Stimulated activated CD4-positive, alpha-beta T cell treated with anti-CD3 and anti-CD28 coated beads, Interleukin-4, amount 100 ng/mL, for 24 hours (primary cell): ENCODE results near the gene SH3YL1.

Experiments
- DNase-seq: peaks from one replicate; pipeline ENCODE4 v3.0.0-alpha.2; 2020

Gene SH3YL1

GRCh38 chr2:256094-256493 lies 7.7 kb downstream of the SH3YL1 start:
- DNase-seq, result no peak

GRCh38 chr2:255195-255594 lies 8.6 kb downstream of the SH3YL1 start:
- no peak for DNase-seq

DNA sequence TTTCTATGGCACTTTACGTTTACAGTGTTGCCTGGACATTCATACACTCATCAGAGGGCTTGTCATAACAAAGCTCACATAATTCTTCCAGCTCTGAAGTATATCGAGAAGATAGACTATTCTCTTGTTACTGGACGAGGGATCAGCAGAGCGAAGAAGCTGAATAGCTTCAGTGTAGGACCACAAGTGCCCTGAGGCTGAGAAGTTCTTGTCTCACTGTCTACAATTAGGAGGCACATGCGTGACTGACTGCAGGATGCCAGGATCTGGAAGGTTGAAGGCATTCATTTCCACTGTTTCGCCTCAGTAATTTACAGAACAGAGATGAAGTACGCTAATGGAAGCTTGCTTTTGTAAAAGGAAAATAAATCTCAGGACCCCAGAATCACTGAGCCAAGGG lies 9.6 kb downstream of the SH3YL1 start:
- no peak for DNase-seq

GRCh38 chr2:253202-253638 lies 10.6 kb downstream of the SH3YL1 start:
- DNase-seq, result no peak

DNA sequence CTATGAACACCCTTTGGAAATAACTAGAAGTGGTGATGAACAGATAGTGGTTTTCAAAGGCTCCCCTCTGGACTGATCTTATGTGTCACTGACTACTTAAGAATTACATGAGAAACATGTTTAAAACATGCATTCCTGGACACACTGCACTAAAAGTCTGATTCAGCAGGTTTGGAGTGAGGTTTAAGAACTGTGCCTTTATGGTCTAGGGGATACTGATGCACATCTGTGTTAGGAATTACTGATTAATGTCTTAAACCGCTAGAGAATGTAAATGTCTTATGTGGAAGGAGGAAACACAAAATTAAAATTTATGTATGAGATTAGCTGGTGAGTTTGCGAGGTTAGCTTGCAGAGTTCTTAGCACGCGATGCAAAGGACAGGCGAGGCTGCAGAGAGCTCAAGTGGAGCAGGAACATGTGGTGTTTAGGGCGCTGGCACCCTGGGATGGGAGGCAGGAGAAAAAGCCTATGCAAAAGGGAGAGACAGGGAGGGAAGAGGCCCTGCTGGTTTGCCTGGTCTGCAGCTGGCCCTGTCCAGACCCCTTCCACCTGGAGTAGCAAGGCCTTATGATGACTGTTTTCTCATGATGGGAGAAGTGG lies 11.7 kb downstream of the SH3YL1 start:
- DNase-seq, result no peak

GRCh38 chr2:249538-250042 lies 14.2 kb downstream of the SH3YL1 start:
- DNase-seq, result no peak

DNA sequence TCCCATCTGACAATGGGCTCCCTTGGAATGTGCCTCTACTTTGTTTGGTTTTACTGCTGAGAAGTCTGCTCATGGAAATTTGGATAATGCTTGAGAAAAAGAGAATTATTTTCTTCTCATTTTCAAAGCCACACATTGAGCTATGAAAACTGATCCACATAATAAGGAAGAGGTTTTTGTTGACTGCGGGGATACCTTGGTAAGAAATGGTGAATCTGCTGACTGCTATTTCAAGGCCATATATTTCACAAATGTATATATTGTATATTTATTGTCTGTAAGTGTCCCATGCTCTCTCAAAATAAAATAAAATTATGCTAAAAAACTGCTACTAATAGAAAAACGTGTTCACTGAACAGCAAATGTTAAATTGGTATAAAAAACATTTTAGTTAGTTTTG lies 15.1 kb downstream of the SH3YL1 start:
- DNase-seq, result no peak

DNA sequence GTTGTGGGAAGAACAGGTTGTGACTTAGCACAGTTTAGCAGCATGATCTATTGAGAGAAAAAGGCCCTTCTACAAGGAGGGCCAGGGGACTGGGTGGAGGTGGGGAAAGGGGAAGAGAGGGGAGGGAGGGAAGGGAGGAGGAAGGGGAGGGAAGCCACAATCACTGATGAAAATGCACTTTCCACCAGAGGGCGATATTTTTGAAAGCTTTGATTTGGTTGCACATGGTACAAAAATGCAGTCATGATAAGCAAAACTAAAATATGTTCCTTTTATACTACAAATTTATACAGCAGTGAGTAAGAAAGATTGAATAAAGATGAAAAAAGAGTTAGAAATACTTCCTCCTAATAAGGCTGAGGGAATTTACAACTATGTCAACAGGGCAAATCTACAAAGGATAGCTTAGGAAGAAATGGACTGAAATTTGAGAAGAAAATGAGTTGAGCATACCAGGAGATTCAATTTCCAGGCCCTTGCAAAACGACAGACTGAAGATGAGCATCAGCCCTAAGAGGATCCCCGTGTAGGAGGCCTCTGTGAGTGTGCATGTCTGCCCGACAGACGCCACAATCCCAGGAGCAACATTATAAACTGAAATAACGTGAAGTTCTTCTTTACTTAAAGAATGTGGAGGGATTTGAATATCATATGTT lies 17.2 kb downstream of the SH3YL1 start:
- peak; percentile 48 for DNase-seq

DNA sequence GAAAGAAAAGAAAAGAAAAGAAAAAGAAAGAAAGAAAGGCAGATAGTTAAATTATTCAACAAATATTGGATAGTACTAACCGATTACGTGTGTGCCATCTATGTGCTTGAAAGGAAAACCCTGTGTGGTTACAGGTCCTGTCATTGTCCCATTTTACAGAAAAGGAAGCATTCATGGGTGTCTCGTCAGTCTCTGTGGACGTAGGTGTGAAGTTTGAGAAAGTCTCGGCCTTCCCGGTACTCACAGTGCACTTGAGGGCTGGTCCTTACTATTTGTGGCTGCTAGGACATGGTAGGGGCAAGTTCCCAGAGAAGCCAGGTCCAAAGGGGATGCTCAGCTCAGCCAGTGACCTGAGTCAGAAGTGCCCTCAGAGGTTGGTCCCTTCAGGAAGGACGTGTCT lies 19.3 kb downstream of the SH3YL1 start:
- no peak for DNase-seq

DNA sequence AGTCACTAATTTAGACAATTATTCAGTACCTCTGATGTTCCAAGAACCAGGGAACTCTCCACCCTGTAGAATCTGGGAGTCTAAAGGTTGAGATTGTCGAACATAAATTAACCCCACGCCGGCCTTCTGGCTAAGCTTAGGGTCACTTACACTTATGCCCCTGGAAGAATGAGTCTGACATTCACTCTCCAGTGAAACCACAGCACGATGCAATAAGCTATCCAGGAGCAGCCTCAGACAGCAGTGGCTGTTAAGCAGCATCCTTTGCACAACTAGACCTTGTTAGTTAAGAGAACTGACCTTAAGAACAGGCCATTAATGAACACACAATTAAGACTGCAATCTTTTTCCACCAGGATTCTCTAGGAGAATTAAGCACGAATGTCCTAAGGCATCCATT lies 25.0 kb downstream of the SH3YL1 start:
- no peak for DNase-seq

DNA sequence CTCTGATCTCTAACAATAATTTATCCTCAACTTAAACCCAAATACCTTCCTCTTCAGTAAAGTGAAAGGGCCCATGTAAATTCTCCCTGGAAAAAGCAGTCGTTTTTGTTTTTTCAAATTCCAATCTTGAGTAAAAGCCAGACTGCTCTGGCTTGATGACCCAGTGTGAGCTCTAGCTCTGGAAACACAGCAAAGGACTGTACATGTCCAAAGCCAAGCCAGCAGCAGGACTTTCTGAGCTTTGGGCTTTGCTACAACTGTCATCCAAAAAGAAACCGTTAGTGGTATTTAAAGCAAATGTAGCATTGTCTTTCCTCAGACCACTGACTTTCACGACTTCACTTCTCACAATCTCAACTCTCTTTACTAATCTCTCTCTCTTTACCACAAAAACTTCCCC lies 25.4 kb downstream of the SH3YL1 start:
- no peak for DNase-seq

- DNase-seq, result no peak
Measured at GRCh38 chr2:237878-238277, 26.0 kb downstream of the SH3YL1 start.

GRCh38 chr2:236993-237539 lies 26.8 kb downstream of the SH3YL1 start:
- DNase-seq, result no peak

DNA sequence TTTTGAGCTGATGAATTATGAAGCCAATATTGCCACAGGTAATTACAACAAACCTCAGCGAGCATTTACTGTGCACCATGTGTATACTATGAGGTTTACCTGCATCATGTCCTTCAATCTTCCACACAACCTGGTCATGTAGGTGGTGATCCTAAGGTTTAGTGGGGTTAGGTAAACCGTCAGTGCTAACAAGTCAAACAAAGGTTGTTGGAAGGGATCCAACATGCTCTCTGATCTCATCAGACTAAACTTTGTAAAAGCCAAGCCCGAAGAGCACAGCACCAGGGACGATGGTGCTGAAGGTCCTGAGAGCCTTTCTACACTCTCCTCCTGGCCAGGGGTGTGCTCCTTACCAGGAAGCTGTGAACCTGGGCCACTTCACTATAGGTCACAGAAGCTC lies 29.4 kb downstream of the SH3YL1 start:
- no peak for DNase-seq

GRCh38 chr2:233030-233429 lies 30.8 kb downstream of the SH3YL1 start:
- no peak for DNase-seq

DNA sequence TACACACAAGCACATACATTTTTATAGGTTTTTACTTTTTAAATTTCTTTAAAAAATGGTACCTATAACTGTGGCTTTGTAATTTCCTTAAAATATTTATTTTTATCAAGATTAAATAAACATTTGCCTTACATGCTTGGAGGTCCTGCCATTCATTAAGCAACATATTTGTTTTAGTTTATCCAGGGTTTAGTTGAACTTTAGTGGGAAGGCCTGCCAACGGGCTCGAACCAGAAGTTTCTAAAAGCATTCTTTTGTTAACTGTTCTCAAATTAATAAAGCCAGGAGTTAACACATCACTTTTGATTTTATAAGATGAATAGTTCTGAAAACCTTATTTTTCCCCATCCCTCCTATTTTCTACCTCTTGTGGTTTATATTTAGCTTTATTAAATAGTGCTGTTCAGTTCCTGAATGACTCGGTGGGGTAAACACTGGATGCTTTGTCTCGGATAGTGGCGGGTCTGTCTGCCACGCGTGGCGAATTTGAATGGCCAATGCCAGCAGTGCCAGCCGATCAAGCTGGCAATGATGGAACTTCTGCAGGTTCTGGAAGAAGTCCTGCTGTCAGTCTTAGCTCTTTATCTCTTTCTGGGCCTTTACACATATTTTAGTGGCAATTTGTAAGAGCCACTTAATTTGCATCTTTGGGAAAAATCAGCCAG lies 32.2 kb downstream of the SH3YL1 start:
- DNase-seq, result no peak

GRCh38 chr2:228518-229278 lies 35.1 kb downstream of the SH3YL1 start:
- no peak for DNase-seq

- no peak for DNase-seq
Measured at GRCh38 chr2:228115-228514, 35.7 kb downstream of the SH3YL1 start.

DNA sequence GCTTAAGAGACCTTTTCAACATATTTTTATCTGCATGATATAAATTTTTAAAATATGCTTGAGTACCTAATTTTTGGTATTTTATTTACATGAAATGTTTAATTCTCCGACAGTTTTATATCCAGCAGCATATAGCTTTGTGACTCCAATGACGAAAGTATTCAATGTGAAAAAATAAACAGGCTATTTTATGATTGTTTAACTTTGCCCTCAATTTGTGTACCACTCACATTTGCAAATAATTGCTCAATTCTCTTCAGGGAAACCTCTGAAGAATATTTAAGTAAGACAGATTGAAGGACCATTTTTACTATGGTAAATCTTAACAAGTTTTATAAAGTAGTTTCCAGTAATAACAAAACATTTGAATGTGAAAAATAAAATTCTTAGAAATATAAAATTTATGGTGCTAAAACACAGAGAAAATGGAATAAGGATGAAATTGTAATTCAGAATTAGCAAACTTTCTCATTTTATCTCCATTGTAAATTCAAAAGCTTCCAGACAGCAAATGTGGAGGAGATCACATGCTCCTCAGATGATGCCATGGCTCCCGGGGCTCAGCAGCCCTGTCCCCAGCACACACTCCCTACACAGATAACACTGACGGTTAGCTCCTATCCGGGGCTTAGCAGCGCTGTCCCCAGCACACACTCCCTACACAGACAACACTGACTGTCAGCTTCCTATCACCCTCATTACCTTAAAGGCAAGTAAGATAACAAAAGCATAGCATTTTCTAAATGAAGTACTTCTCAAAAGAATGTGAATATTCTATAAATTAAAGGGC lies 39.7 kb downstream of the SH3YL1 start:
- no peak for DNase-seq

DNA sequence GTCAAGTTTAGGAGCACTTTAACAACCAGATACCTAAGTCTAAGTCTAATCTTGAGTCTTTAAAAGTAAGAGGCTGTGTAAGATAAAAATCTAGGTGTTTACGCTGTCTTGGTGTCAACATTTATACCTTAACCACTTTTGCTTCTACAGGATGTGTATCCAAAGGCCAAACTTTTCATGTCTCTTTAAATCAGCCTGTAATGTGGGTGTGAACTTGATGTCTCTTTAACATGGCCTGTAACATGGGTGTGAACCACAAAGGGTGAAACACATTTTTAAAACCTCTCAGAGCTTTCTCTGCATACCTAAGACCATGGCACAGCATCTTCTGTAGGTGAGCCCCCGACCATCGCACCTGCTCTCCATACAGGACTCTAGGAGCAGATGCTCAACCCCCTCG lies 40.4 kb downstream of the SH3YL1 start:
- DNase-seq, result no peak

GRCh38 chr2:216068-216467 lies 47.8 kb downstream of the SH3YL1 start:
- no peak for DNase-seq

DNA sequence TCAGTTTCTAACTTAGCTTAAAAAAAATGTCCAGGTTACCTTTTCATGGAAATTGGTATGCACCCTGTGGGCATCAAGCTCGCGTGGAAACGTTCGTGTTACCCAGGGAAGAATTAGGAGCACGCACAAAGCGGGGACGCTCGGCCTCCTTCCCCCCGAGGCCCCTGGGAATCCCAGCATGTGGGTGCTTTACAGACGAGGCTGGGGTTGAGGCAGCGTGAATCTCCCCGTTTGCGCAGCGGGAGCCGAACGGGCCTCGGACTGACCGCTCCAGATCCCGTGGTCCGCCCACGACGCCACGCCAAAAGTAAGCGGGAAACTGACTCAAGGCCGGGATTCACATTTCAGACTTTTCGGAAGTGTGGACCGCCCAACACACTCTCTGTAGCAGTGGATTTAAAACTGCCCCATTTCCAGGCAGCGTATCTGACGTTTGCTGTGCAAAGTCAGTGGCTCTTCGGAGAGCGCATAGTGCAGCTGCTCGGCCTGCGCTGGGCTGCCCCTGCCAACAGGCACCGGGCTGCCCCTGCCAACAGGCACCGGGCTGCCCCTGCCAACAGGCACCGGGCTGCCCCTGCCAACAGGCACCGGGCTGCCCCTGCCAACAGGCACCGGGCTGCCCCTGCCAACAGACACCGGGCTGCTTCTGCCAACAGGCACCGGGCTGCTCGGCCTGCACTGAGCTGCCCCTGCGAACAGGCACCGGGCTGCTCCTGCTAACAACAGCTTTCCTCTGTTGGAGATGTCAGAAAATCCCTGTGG lies 49.7 kb downstream of the SH3YL1 start:
- no peak for DNase-seq
